ES-I3 (cell line): Measurements from ENCODE around the gene FAAP100.

Source experiments
- H3K36me3 ChIP-seq: 2 replicates; pipeline ENCODE4 v1.6.1; 2013; ENCODE audit warnings: mild to moderate bottlenecking, low read length, control low read depth, moderate library complexity; ENCODE audit not compliant: insufficient read depth
- H3K4me1 ChIP-seq: 2 replicates; pipeline ENCODE4 v1.6.1; 2013; ENCODE audit warnings: mild to moderate bottlenecking, control low read depth, low read length; ENCODE audit not compliant: insufficient read depth
- H3K9ac ChIP-seq: 2 replicates; pipeline ENCODE4 v1.6.1; 2013; ENCODE audit warnings: low read depth, mild to moderate bottlenecking, low read length, moderate library complexity
- H3K9me3 ChIP-seq: 2 replicates; pipeline ENCODE4 v1.6.1; 2013; ENCODE audit warnings: mild to moderate bottlenecking, low read length, moderate library complexity; ENCODE audit not compliant: control insufficient read depth, insufficient read depth

Gene FAAP100

GRCh38 chr17:81513753-81514488 is 38.2 kb downstream of the FAAP100 start:
- Histone ChIP-seq H3K9ac (peak overlapping the region; percentile 92), H3K36me3 (peaks cover 33% of the 10 kb centered on the region), H3K9me3 (peaks cover 4% of the 10 kb centered on the region; the same call in 1 of the 2 replicates), H3K4me1 (peaks cover 21% of the 10 kb centered on the region; the same call in 1 of the 2 replicates)

- Histone ChIP-seq H3K36me3 (peaks cover 33% of the 10 kb centered on the region), H3K9me3 (peaks cover 4% of the 10 kb centered on the region; the same call in 1 of the 2 replicates), H3K9ac (peak overlapping the region; percentile 92), H3K4me1 (peaks cover 21% of the 10 kb centered on the region; the same call in 1 of the 2 replicates)
Observed at GRCh38 chr17:81513372-81513752, 38.8 kb downstream of the FAAP100 start.

GRCh38 chr17:81512562-81513371 is 39.4 kb downstream of the FAAP100 start, which contains the start of gene ACTG1:
TSS of gene ACTG1 (minus strand) at chr17:81512799. CDS start at chr17:81512354, 445 bp downstream.
- Histone ChIP-seq H3K9me3 (peaks cover 4% of the 10 kb centered on the region; the same call in 1 of the 2 replicates), H3K36me3 (peaks cover 33% of the 10 kb centered on the region), H3K9ac (peak within 1 kb of the TSS; percentile 96), H3K4me1 (peaks cover 15% of the 10 kb centered on the region; the same call in 1 of the 2 replicates)

GRCh38 chr17:81511804-81512561 is 40.2 kb downstream of the FAAP100 start:
- Histone ChIP-seq H3K4me1 (peaks cover 9% of the 10 kb centered on the region; the same call in 1 of the 2 replicates), H3K36me3 (peaks cover 33% of the 10 kb centered on the region), H3K9ac (peak overlapping the region; percentile 96), H3K9me3 (peaks cover 4% of the 10 kb centered on the region; the same call in 1 of the 2 replicates)

- peak overlapping the region; percentile 96 for H3K9ac ChIP-seq
- H3K4me1 ChIP-seq = peaks cover 4% of the 10 kb centered on the region; the same call in 1 of the 2 replicates
- peaks cover 33% of the 10 kb centered on the region for H3K36me3 ChIP-seq
- H3K9me3 ChIP-seq = peaks cover 4% of the 10 kb centered on the region; the same call in 1 of the 2 replicates
Observed at GRCh38 chr17:81511554-81511803, 40.7 kb downstream of the FAAP100 start.

- Histone ChIP-seq H3K9ac (peak overlapping the region; percentile 96), H3K36me3 (peaks cover 33% of the 10 kb centered on the region), H3K9me3 (peaks cover 4% of the 10 kb centered on the region; the same call in 1 of the 2 replicates), H3K4me1 (no peaks in the 10 kb centered on the region)
Observed at GRCh38 chr17:81510785-81511553, 41.2 kb downstream of the FAAP100 start.

- peak overlapping the region; percentile 96 for H3K9ac ChIP-seq
- H3K4me1 ChIP-seq = no peaks in the 10 kb centered on the region
- peaks cover 4% of the 10 kb centered on the region; the same call in 1 of the 2 replicates for H3K9me3 ChIP-seq
- peaks cover 33% of the 10 kb centered on the region for H3K36me3 ChIP-seq
Observed at GRCh38 chr17:81509972-81510784, 42.0 kb downstream of the FAAP100 start.

GRCh38 chr17:81509207-81509971 is 42.8 kb downstream of the FAAP100 start:
- peaks cover 4% of the 10 kb centered on the region; the same call in 1 of the 2 replicates for H3K9me3 ChIP-seq
- H3K36me3 ChIP-seq = peaks cover 33% of the 10 kb centered on the region
- H3K9ac ChIP-seq = peak overlapping the region; percentile 96; the same call in 1 of the 2 replicates
- H3K4me1 ChIP-seq = no peaks in the 10 kb centered on the region

GRCh38 chr17:81508639-81509206 is 43.4 kb downstream of the FAAP100 start:
- no peak overlapping the region for H3K9ac ChIP-seq
- H3K36me3 ChIP-seq = peaks cover 33% of the 10 kb centered on the region
- peaks cover 4% of the 10 kb centered on the region; the same call in 1 of the 2 replicates for H3K9me3 ChIP-seq
- H3K4me1 ChIP-seq = no peaks in the 10 kb centered on the region

- H3K9ac ChIP-seq = no peak overlapping the region
- H3K36me3 ChIP-seq = no peaks in the 10 kb centered on the region
- H3K4me1 ChIP-seq = peaks cover 7% of the 10 kb centered on the region; the same call in 1 of the 2 replicates
- no peaks in the 10 kb centered on the region for H3K9me3 ChIP-seq
Observed at GRCh38 chr17:81503619-81504018, 48.5 kb downstream of the FAAP100 start.

GRCh38 chr17:81502471-81503017 is 49.6 kb downstream of the FAAP100 start:
- Histone ChIP-seq H3K9me3 (no peaks in the 10 kb centered on the region), H3K36me3 (no peaks in the 10 kb centered on the region), H3K4me1 (peaks cover 7% of the 10 kb centered on the region; the same call in 1 of the 2 replicates), H3K9ac (no peak overlapping the region)

- Histone ChIP-seq H3K9ac (no peak overlapping the region), H3K9me3 (no peaks in the 10 kb centered on the region), H3K36me3 (no peaks in the 10 kb centered on the region), H3K4me1 (peaks cover 7% of the 10 kb centered on the region; the same call in 1 of the 2 replicates)
Observed at GRCh38 chr17:81500047-81500446, 52.1 kb downstream of the FAAP100 start.
